ACHN (cell line): ENCODE data around the gene FBXL13.
"Not testable (repeated sequence)": the region's sequence is repeated elsewhere in the genome, so short reads cannot be mapped to it uniquely, and the experiment has no call there.

Source experiments
- DNase-seq: peaks from one replicate; pipeline ENCODE4 v3.0.0-alpha.2; 2015
- in situ Hi-C: cut with HindIII; loops from 2 replicates; pipeline ENCODE4 v1.10.0; 2017; ENCODE audit warnings: low sequenced_read_pairs, low pct_ligation_motif_present, low pct_unique_long_range_greater_than_20kb

The FBXL13 gene

DNA sequence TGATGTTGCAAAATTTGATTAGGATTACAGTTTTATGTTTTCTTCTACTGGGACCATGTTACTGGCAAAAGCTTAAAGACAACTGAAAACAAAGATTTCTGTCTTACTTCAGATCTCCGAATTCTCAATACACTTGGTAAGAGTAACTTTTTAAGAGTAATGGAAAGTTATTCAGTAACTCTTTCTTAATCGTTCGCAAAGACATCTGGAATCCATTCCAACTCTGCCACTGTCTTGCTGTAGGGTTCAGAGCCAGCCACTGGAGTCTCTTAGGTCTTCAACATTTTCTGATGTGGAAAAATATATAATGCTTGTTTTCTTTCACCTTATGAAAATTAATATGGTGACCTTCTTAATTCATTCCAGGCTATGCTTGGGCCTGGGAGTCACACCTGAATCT is 295.9 kb downstream of the FBXL13 start:
- DNase-seq, in situ Hi-C loops: not testable (repeated sequence)

- in situ Hi-C loops, DNase-seq: not testable (repeated sequence)
These were observed 298.4 kb downstream of the FBXL13 start for GRCh38 chr7:102776217-102776616.

- in situ Hi-C loops, DNase-seq: not testable (repeated sequence)
These were observed 304.1 kb downstream of the FBXL13 start for GRCh38 chr7:102770467-102770866.

- DNase-seq, in situ Hi-C loops: not testable (repeated sequence)
These were observed 304.9 kb downstream of the FBXL13 start for GRCh38 chr7:102769657-102770192.

DNA sequence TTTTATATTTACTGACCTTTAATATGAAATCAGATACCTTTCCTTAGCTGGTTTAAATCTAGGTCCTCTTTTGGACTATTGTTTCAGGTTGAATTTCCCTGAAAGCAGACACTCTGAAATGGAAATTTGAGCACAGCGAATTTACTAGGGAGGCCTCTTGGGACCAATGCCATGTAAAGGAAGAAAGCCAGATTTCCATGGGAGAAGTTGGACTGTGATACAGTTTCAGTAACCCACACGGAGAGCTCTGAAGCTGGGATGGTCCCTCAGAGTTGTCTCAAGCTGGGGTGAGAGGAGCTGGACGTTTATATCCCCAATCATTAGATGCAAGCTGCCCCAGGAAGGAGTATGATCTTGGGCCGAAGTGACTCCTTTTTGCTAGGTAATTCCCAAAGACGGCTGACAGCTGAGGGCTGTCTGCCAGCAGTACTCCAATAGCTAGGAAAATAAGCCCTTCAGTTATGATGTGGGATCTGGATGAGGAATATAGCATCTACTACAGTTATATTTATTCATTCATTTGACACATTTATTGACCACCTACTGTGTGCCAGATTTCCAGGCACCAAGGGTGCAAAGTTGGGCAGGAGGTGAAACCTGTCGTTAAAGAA is 311.2 kb downstream of the FBXL13 start:
- DNase-seq, in situ Hi-C loops: not testable (repeated sequence)
